HG03469 (cell line): ENCODE measurements around the gene SS18L1.
"Not testable (repeated sequence)": the region's sequence is repeated elsewhere in the genome, so short reads cannot be mapped to it uniquely, and the experiment has no call there.

Experiments used
- ATAC-seq: cut with Tn5 transposase; IDR thresholded peaks from one replicate; pipeline ENCODE4 v1.9.1; 2021; ENCODE audit warnings: mild to moderate bottlenecking, moderate library complexity, moderate number of reproducible peaks; ENCODE audit not compliant: unreplicated experiment

Gene SS18L1

GRCh38 chr20:62136283-62137091 is 7.1 kb upstream of the SS18L1 start:
- no peak for ATAC-seq

- ATAC-seq: no peak
Observed at GRCh38 chr20:62137092-62137384, 6.5 kb upstream of the SS18L1 start.

GRCh38 chr20:62137478-62138203 is 5.9 kb upstream of the SS18L1 start:
- no peak for ATAC-seq

GRCh38 chr20:62138204-62138543 is 5.4 kb upstream of the SS18L1 start:
- ATAC-seq: no peak

- no peak for ATAC-seq
Observed at GRCh38 chr20:62138912-62139311, 4.7 kb upstream of the SS18L1 start.

GRCh38 chr20:62139636-62140035 is 3.9 kb upstream of the SS18L1 start:
- ATAC-seq: no peak

- ATAC-seq: no peak
Observed at GRCh38 chr20:62141043-62141396, 2.5 kb upstream of the SS18L1 start.

- no peak for ATAC-seq
Observed at GRCh38 chr20:62141397-62142251, 1.9 kb upstream of the SS18L1 start.

GRCh38 chr20:62142252-62143080 is 1.1 kb upstream of the SS18L1 start:
- no peak for ATAC-seq

GRCh38 chr20:62143957-62144825 is 622 bp downstream of the SS18L1 start:
- ATAC-seq: peak; percentile 14

GRCh38 chr20:62145688-62146018 is 2.1 kb downstream of the SS18L1 start:
- ATAC-seq: no peak

GRCh38 chr20:62146019-62146755 is 2.6 kb downstream of the SS18L1 start:
- ATAC-seq: no peak

GRCh38 chr20:62147125-62147524 is 3.6 kb downstream of the SS18L1 start:
- ATAC-seq: no peak

GRCh38 chr20:62147528-62147927 is 4.0 kb downstream of the SS18L1 start:
- no peak for ATAC-seq

- not testable (repeated sequence) for ATAC-seq
Observed at GRCh38 chr20:62148383-62148782, 4.8 kb downstream of the SS18L1 start.

GRCh38 chr20:62148908-62149314 is 5.3 kb downstream of the SS18L1 start:
- ATAC-seq: no peak

- ATAC-seq: no peak
Observed at GRCh38 chr20:62149532-62150309, 6.2 kb downstream of the SS18L1 start.

- no peak for ATAC-seq
Observed at GRCh38 chr20:62150310-62150575, 6.7 kb downstream of the SS18L1 start.

GRCh38 chr20:62151225-62151624 is 7.7 kb downstream of the SS18L1 start:
- ATAC-seq: no peak
